Neural progenitor cell (in vitro differentiated cells): ENCODE measurements around the gene SLC25A48. TPM values are rescaled to one million over a fixed set of nuclear protein-coding genes. Genes with fewer than 3 reads are reported as not detected.

Experiments used
- DNase-seq: peaks from one replicate; pipeline ENCODE4 v3.0.0-alpha.2; 2016; ENCODE audit warnings: low spot score
- H2AFZ ChIP-seq: fragments of 200-600 bp; sonication (generic); replicated peaks from 2 replicates; pipeline ENCODE4 v1.6.1; 2016; ENCODE audit warnings: antibody characterized with exemption
- H3F3A ChIP-seq: fragments of 200-600 bp; sonication (generic); 2 replicates; pipeline ENCODE4 v1.6.1; 2016; ENCODE audit warnings: antibody characterized with exemption, low read depth
- H3K27ac ChIP-seq: fragments of 200-600 bp; sonication (generic); 2 replicates; pipeline ENCODE4 v1.5.1; 2016; ENCODE audit warnings: mild to moderate bottlenecking
- H3K27me3 ChIP-seq: fragments of 200-600 bp; sonication (generic); 2 replicates; pipeline ENCODE4 v1.6.1; 2016; ENCODE audit warnings: mild to moderate bottlenecking, moderate library complexity
- H3K36me3 ChIP-seq: fragments of 200-600 bp; sonication (generic); 2 replicates; pipeline ENCODE4 v1.5.1; 2016
- H3K4me1 ChIP-seq: fragments of 200-600 bp; sonication (generic); 2 replicates; pipeline ENCODE4 v1.6.1; 2016; ENCODE audit warnings: mixed run types
- H3K4me2 ChIP-seq: fragments of 200-600 bp; sonication (generic); 2 replicates; pipeline ENCODE4 v1.6.1; 2016
- H3K4me3 ChIP-seq: fragments of 200-600 bp; sonication (generic); 2 replicates; pipeline ENCODE4 v1.5.1; 2016
- H3K79me2 ChIP-seq: fragments of 200-600 bp; sonication (generic); 2 replicates; pipeline ENCODE4 v1.6.1; 2016; ENCODE audit warnings: low read depth
- H3K9ac ChIP-seq: fragments of 200-600 bp; sonication (generic); 2 replicates; pipeline ENCODE4 v1.6.1; 2016
- H3K9me3 ChIP-seq: fragments of 200-600 bp; sonication (generic); 2 replicates; pipeline ENCODE4 v1.5.1; 2016; ENCODE audit warnings: low read depth
- H4K20me1 ChIP-seq: fragments of 200-600 bp; sonication (generic); 2 replicates; pipeline ENCODE4 v1.6.1; 2016; ENCODE audit warnings: low read depth
- H3K27ac Mint-ChIP-seq: 3 replicates; pipeline ENCODE4 v1.8.0; 2021; ENCODE audit warnings: mixed read lengths
- H3K27me3 Mint-ChIP-seq: 2 replicates; pipeline ENCODE4 v1.8.0; 2022; ENCODE audit warnings: low read depth, mild to moderate bottlenecking, inconsistent platforms, moderate library complexity, mixed read lengths; ENCODE audit not compliant: insufficient read depth
- H3K36me3 Mint-ChIP-seq: 3 replicates; pipeline ENCODE4 v1.8.0; 2021; ENCODE audit warnings: mixed read lengths
- H3K4me1 Mint-ChIP-seq: 3 replicates; pipeline ENCODE4 v1.8.0; 2021; ENCODE audit warnings: mixed read lengths
- H3K4me3 Mint-ChIP-seq: 3 replicates; pipeline ENCODE4 v1.8.0; 2021; ENCODE audit warnings: mild to moderate bottlenecking, moderate library complexity, mixed read lengths
- H3K9me3 Mint-ChIP-seq: 3 replicates; pipeline ENCODE4 v1.8.0; 2020; ENCODE audit warnings: mixed read lengths
- EZH2 ChIP-seq: fragments of 200-600 bp; sonication (generic); IDR thresholded peaks from 2 replicates; pipeline ENCODE4 v1.6.1; 2017; ENCODE audit warnings: antibody characterized with exemption, mild to moderate bottlenecking, moderate library complexity
- EZH2phosphoT487 ChIP-seq: fragments of 200-600 bp; sonication (generic); IDR thresholded peaks from 2 replicates; pipeline ENCODE4 v1.6.1; 2017; ENCODE audit warnings: antibody characterized with exemption
- total RNA-seq: library from RNA; depleted of rRNA; stranded (reverse); fragments of >200 nt; gene quantifications from 2 replicates; pipeline ENCODE4 v1.2.3, GENCODE V29; 2015; ENCODE audit warnings: low replicate concordance
- TF ChIP-seq, protein P1 (sequence below): fragments of 200-600 bp; sonication (generic); IDR thresholded peaks from 2 replicates; pipeline ENCODE4 v1.5.1; 2017; ENCODE audit warnings: antibody characterized with exemption, mild to moderate bottlenecking

SLC25A48 gene
- total RNA-seq, 1 donor from 2014 or later, result not detected

DNA sequence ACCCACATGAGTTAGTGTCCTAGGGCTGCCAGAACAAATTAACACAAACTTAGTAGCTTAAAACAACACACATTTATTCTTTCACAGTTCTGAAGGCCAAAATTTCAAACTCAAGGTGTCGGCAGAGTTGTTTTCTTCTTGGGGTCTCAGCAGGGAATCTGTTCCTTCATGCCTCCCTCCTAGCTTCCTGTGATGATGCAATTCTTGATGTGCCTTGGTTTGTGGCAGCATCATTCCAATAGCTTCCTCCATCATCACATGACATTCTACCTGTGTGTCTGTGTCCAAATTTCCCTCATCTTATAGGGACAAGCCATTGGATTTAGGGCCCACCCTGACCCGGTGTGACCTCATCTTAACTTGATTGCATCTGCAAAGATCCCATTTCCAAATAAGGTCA is 12.2 kb upstream of the SLC25A48 start:
- Histone ChIP-seq H3K4me2 (no peak overlapping the region), H3F3A (no peaks in the 10 kb centered on the region), H3K4me1 (no peaks in the 10 kb centered on the region), H3K9ac (no peak overlapping the region), H3K79me2 (no peaks in the 10 kb centered on the region), H3K27me3 (no peaks in the 10 kb centered on the region), H2AFZ (no peak overlapping the region), H3K4me3 (no peak overlapping the region), H3K27ac (no peak overlapping the region), H3K9me3 (no peaks in the 10 kb centered on the region), H4K20me1 (no peaks in the 10 kb centered on the region), H3K36me3 (no peaks in the 10 kb centered on the region)
- Mint-ChIP-seq H3K27me3 (peaks cover 9% of the 10 kb centered on the region), H3K36me3 (no peaks in the 10 kb centered on the region), H3K4me3 (no peak overlapping the region), H3K9me3 (no peaks in the 10 kb centered on the region), H3K27ac (peak overlapping the region; percentile 63), H3K4me1 (no peaks in the 10 kb centered on the region)
- DNase-seq, result no peak
- TF ChIP-seq EZH2, result no peak
- TF ChIP-seq, protein P1, sequence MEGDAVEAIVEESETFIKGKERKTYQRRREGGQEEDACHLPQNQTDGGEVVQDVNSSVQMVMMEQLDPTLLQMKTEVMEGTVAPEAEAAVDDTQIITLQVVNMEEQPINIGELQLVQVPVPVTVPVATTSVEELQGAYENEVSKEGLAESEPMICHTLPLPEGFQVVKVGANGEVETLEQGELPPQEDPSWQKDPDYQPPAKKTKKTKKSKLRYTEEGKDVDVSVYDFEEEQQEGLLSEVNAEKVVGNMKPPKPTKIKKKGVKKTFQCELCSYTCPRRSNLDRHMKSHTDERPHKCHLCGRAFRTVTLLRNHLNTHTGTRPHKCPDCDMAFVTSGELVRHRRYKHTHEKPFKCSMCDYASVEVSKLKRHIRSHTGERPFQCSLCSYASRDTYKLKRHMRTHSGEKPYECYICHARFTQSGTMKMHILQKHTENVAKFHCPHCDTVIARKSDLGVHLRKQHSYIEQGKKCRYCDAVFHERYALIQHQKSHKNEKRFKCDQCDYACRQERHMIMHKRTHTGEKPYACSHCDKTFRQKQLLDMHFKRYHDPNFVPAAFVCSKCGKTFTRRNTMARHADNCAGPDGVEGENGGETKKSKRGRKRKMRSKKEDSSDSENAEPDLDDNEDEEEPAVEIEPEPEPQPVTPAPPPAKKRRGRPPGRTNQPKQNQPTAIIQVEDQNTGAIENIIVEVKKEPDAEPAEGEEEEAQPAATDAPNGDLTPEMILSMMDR, result no peak
- TF ChIP-seq EZH2phosphoT487, result no peak

DNA sequence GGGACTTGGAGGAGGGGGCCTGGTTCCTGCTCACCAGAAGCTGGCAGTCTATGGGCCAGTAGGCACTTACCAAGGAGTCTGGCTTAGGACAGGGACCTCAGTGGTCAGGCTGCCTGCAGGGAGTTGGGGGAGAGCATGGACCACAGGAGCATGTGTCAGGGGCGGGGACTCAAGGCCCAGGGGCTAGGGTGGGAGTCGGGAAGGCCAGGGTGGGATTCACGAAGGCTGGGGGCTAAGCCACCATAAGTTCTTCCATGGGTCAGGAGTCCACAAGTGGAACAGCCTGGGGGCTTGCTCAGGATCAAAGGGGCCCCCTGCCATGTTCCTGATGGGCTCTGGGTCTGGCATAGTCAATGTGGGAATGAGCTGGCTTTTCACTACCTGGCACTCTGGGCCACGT is 11.5 kb upstream of the SLC25A48 start:
- H3K79me2 ChIP-seq, result no peaks in the 10 kb centered on the region
- no peaks in the 10 kb centered on the region for H3K27me3 ChIP-seq
- H3K36me3 ChIP-seq, result no peaks in the 10 kb centered on the region
- H3F3A ChIP-seq, result no peaks in the 10 kb centered on the region
- no peak overlapping the region for H3K27ac Mint-ChIP-seq
- no peak overlapping the region for H3K9ac ChIP-seq
- no peak for TF ChIP-seq EZH2phosphoT487
- TF ChIP-seq, protein P1, result no peak
- no peak for TF ChIP-seq EZH2
- no peak overlapping the region for H3K4me3 Mint-ChIP-seq
- no peaks in the 10 kb centered on the region for H3K4me1 ChIP-seq
- peaks cover 9% of the 10 kb centered on the region for H3K27me3 Mint-ChIP-seq
- no peak for DNase-seq
- H4K20me1 ChIP-seq, result no peaks in the 10 kb centered on the region
- no peaks in the 10 kb centered on the region for H3K9me3 ChIP-seq
- no peaks in the 10 kb centered on the region for H3K36me3 Mint-ChIP-seq
- no peaks in the 10 kb centered on the region for H3K9me3 Mint-ChIP-seq
- H2AFZ ChIP-seq, result no peak overlapping the region
- no peak overlapping the region for H3K4me3 ChIP-seq
- H3K4me1 Mint-ChIP-seq, result no peaks in the 10 kb centered on the region
- no peak overlapping the region for H3K4me2 ChIP-seq
- H3K27ac ChIP-seq, result no peak overlapping the region

DNA sequence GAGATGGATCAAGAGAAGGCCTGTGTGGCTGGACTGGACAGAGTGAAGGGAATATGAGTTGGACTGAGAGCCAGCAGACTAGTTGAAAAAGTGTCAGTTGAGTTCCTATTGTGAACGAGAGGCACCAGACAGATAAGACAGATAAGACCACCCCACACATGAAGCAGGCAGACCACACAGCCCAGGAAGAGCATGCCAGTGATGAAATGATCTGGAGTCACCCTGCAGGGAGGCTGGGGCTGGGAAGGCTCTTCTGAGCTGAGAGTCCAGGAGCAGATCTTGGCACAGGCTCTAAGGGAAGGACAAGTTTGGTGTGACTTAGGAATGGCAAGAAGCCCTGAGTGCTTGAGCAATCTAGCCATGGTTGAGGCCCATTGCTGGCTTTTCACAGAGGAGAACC is 10.6 kb upstream of the SLC25A48 start:
- no peak overlapping the region for H3K27ac Mint-ChIP-seq
- DNase-seq, result no peak
- no peaks in the 10 kb centered on the region for H3K4me1 Mint-ChIP-seq
- Histone ChIP-seq H3K9ac (no peak overlapping the region), H3K36me3 (no peaks in the 10 kb centered on the region), H4K20me1 (no peaks in the 10 kb centered on the region), H3K27me3 (no peaks in the 10 kb centered on the region), H3K79me2 (no peaks in the 10 kb centered on the region), H3K27ac (no peak overlapping the region), H3K4me3 (no peak overlapping the region), H3K9me3 (no peaks in the 10 kb centered on the region), H3K4me1 (no peaks in the 10 kb centered on the region), H3K4me2 (no peak overlapping the region), H2AFZ (no peak overlapping the region), H3F3A (no peaks in the 10 kb centered on the region)
- no peak overlapping the region for H3K4me3 Mint-ChIP-seq
- H3K36me3 Mint-ChIP-seq, result no peaks in the 10 kb centered on the region
- peaks cover 9% of the 10 kb centered on the region for H3K27me3 Mint-ChIP-seq
- TF ChIP-seq EZH2phosphoT487, result no peak
- TF ChIP-seq, protein P1, result no peak
- TF ChIP-seq EZH2, result no peak
- H3K9me3 Mint-ChIP-seq, result no peaks in the 10 kb centered on the region
